IPS-20b (cell line): Measurements from ENCODE around the gene ACADSB.

ENCODE experiments used
- H3K27ac ChIP-seq: one replicate; pipeline ENCODE4 v1.5.1; 2013; ENCODE audit warnings: low read length
- H3K27me3 ChIP-seq: 2 replicates; pipeline ENCODE4 v1.6.1; 2013; ENCODE audit warnings: mild to moderate bottlenecking, low read length, inconsistent platforms; ENCODE audit not compliant: insufficient read depth
- H3K36me3 ChIP-seq: 2 replicates; pipeline ENCODE4 v1.6.1; 2013; ENCODE audit warnings: low read depth, mild to moderate bottlenecking, inconsistent platforms, low read length, moderate library complexity; ENCODE audit not compliant: insufficient read depth
- H3K4me1 ChIP-seq: 2 replicates; pipeline ENCODE4 v1.6.1; 2013; ENCODE audit warnings: mild to moderate bottlenecking, control low read depth, inconsistent platforms, low read length, moderate library complexity; ENCODE audit not compliant: insufficient read depth
- H3K4me3 ChIP-seq: 2 replicates; pipeline ENCODE4 v1.5.1; 2013; ENCODE audit warnings: mild to moderate bottlenecking, low read length, inconsistent platforms
- H3K9ac ChIP-seq: 2 replicates; pipeline ENCODE4 v1.6.1; 2013; ENCODE audit warnings: low read depth, mild to moderate bottlenecking, inconsistent platforms, low read length, moderate library complexity
- H3K9me3 ChIP-seq: 2 replicates; pipeline ENCODE4 v1.6.1; 2013; ENCODE audit warnings: mild to moderate bottlenecking, low read depth, low read length, inconsistent platforms; ENCODE audit not compliant: insufficient read depth

The ACADSB gene

GRCh38 chr10:123086281-123086680, 77.5 kb downstream of the ACADSB start:
- no peaks in the 10 kb centered on the region for H3K4me1 ChIP-seq
- H3K27ac ChIP-seq, result no peak overlapping the region
- no peaks in the 10 kb centered on the region for H3K36me3 ChIP-seq
- no peaks in the 10 kb centered on the region for H3K9me3 ChIP-seq
- H3K4me3 ChIP-seq, result no peak overlapping the region
- no peaks in the 10 kb centered on the region for H3K27me3 ChIP-seq
- H3K9ac ChIP-seq, result no peak overlapping the region

GRCh38 chr10:123087348-123087747, 78.5 kb downstream of the ACADSB start:
- H3K27ac ChIP-seq, result no peak overlapping the region
- no peaks in the 10 kb centered on the region for H3K27me3 ChIP-seq
- no peaks in the 10 kb centered on the region for H3K4me1 ChIP-seq
- H3K9ac ChIP-seq, result no peak overlapping the region
- no peaks in the 10 kb centered on the region for H3K36me3 ChIP-seq
- no peak overlapping the region for H3K4me3 ChIP-seq
- H3K9me3 ChIP-seq, result no peaks in the 10 kb centered on the region

GRCh38 chr10:123087786-123088185, 79.0 kb downstream of the ACADSB start:
- H3K9me3 ChIP-seq, result no peaks in the 10 kb centered on the region
- no peaks in the 10 kb centered on the region for H3K4me1 ChIP-seq
- H3K9ac ChIP-seq, result no peak overlapping the region
- no peaks in the 10 kb centered on the region for H3K36me3 ChIP-seq
- no peaks in the 10 kb centered on the region for H3K27me3 ChIP-seq
- H3K4me3 ChIP-seq, result no peak overlapping the region
- no peak overlapping the region for H3K27ac ChIP-seq

- H3K9me3 ChIP-seq, result no peaks in the 10 kb centered on the region
- no peaks in the 10 kb centered on the region for H3K4me1 ChIP-seq
- H3K27ac ChIP-seq, result no peak overlapping the region
- H3K27me3 ChIP-seq, result no peaks in the 10 kb centered on the region
- no peaks in the 10 kb centered on the region for H3K36me3 ChIP-seq
- H3K9ac ChIP-seq, result no peak overlapping the region
- H3K4me3 ChIP-seq, result no peak overlapping the region
These were observed 84.0 kb downstream of the ACADSB start for GRCh38 chr10:123092635-123093414.

GRCh38 chr10:123093489-123093888, 84.7 kb downstream of the ACADSB start:
- H3K9ac ChIP-seq, result no peak overlapping the region
- no peak overlapping the region for H3K4me3 ChIP-seq
- H3K27ac ChIP-seq, result no peak overlapping the region

GRCh38 chr10:123096452-123096851, 87.6 kb downstream of the ACADSB start:
- Histone ChIP-seq H3K36me3 (no peaks in the 10 kb centered on the region), H3K9ac (no peak overlapping the region), H3K4me3 (no peak overlapping the region), H3K4me1 (no peaks in the 10 kb centered on the region), H3K9me3 (no peaks in the 10 kb centered on the region), H3K27me3 (no peaks in the 10 kb centered on the region), H3K27ac (no peak overlapping the region)

More at GRCh38 chr10:123093489-123093888, 84.7 kb downstream of the ACADSB start:
- Histone ChIP-seq H3K9me3 (no peaks in the 10 kb centered on the region), H3K4me1 (no peaks in the 10 kb centered on the region), H3K27me3 (no peaks in the 10 kb centered on the region), H3K36me3 (no peaks in the 10 kb centered on the region)

GRCh38 chr10:123097039-123097438, 88.2 kb downstream of the ACADSB start:
- no peaks in the 10 kb centered on the region for H3K36me3 ChIP-seq
- H3K9ac ChIP-seq, result no peak overlapping the region
- H3K4me3 ChIP-seq, result no peak overlapping the region
- no peak overlapping the region for H3K27ac ChIP-seq
- H3K4me1 ChIP-seq, result no peaks in the 10 kb centered on the region
- no peaks in the 10 kb centered on the region for H3K27me3 ChIP-seq
- H3K9me3 ChIP-seq, result no peaks in the 10 kb centered on the region

- Histone ChIP-seq H3K4me1 (peaks cover 5% of the 10 kb centered on the region; the same call in 1 of the 2 replicates), H3K27ac (no peak overlapping the region), H3K9ac (no peak overlapping the region), H3K27me3 (no peaks in the 10 kb centered on the region), H3K36me3 (no peaks in the 10 kb centered on the region), H3K9me3 (no peaks in the 10 kb centered on the region), H3K4me3 (no peak overlapping the region)
These were observed 91.4 kb downstream of the ACADSB start for GRCh38 chr10:123100030-123100762.

GRCh38 chr10:123101872-123102271, 93.1 kb downstream of the ACADSB start:
- Histone ChIP-seq H3K36me3 (no peaks in the 10 kb centered on the region), H3K9me3 (no peaks in the 10 kb centered on the region), H3K27ac (no peak overlapping the region), H3K27me3 (no peaks in the 10 kb centered on the region), H3K4me3 (no peak overlapping the region), H3K4me1 (peaks cover 5% of the 10 kb centered on the region; the same call in 1 of the 2 replicates), H3K9ac (no peak overlapping the region)

- Histone ChIP-seq H3K27ac (no peak overlapping the region), H3K27me3 (no peaks in the 10 kb centered on the region), H3K9me3 (no peaks in the 10 kb centered on the region), H3K4me3 (no peak overlapping the region), H3K4me1 (peaks cover 5% of the 10 kb centered on the region; the same call in 1 of the 2 replicates), H3K36me3 (no peaks in the 10 kb centered on the region), H3K9ac (no peak overlapping the region)
These were observed 93.9 kb downstream of the ACADSB start for GRCh38 chr10:123102673-123103072.

GRCh38 chr10:123103944-123104343, 95.1 kb downstream of the ACADSB start:
- Histone ChIP-seq H3K4me3 (no peak overlapping the region), H3K4me1 (peaks cover 5% of the 10 kb centered on the region; the same call in 1 of the 2 replicates), H3K27ac (no peak overlapping the region), H3K27me3 (no peaks in the 10 kb centered on the region), H3K9me3 (no peaks in the 10 kb centered on the region), H3K36me3 (no peaks in the 10 kb centered on the region), H3K9ac (no peak overlapping the region)
